Gastroesophageal sphincter (tissue), 4 donors: ENCODE data around the gene ARHGAP8. TPM values are rescaled to one million over a fixed set of nuclear protein-coding genes. Genes with fewer than 3 reads are reported as not detected.

Experiments
- ATAC-seq: fragments of 150-250 bp; one replicate; pipeline ENCODE4 v1.9.1; 2016; ENCODE audit warnings: mild to moderate bottlenecking, moderate library complexity
- H3K27ac ChIP-seq, 4 donors: fragments of 200-600 bp; sonication (generic) in 3 of 4; 1 replicate in 3 of 4; 2 replicates in 1 of 4; pipeline ENCODE4 v1.5.1; 2016 to 2019
- H3K27me3 ChIP-seq: fragments of 200-600 bp; sonication (generic); one replicate; pipeline ENCODE4 v1.5.1; 2019
- H3K36me3 ChIP-seq, 2 donors: fragments of 200-600 bp; sonication (generic); one replicate each; pipeline ENCODE4 v1.5.1; 2019; ENCODE audit warnings: control low read depth in 1 of 2
- H3K4me1 ChIP-seq, 3 donors: fragments of 200-600 bp; sonication (generic); 1 replicate in 2 of 3; 2 replicates in 1 of 3; pipeline ENCODE4 v1.5.1; 2016 to 2019; ENCODE audit warnings: control low read depth in 2 of 3
- H3K4me3 ChIP-seq, 2 donors: fragments of 200-600 bp; sonication (generic); one replicate each; pipeline ENCODE4 v1.5.1; 2019; ENCODE audit warnings: mild to moderate bottlenecking in 1 of 2, moderate library complexity in 1 of 2
- H3K9me3 ChIP-seq, 3 donors: fragments of 200-600 bp; sonication (generic); one replicate each; pipeline ENCODE4 v1.5.1; 2017 to 2019; ENCODE audit warnings: control low read depth in 2 of 3
- EP300 ChIP-seq: sonication (generic); formaldehyde crosslinking; IDR thresholded peaks from one replicate; pipeline ENCODE4 v1.6.1; 2017; ENCODE audit warnings: antibody characterized with exemption, mild to moderate bottlenecking
- POLR2A ChIP-seq, 2 donors: fragments of 450-650 bp; IDR thresholded peaks; one replicate each; pipeline ENCODE4 v1.6.1; 2017; ENCODE audit warnings: antibody characterized with exemption in 2 of 2, mild to moderate bottlenecking in 2 of 2, moderate library complexity in 1 of 2
- POLR2AphosphoS5 ChIP-seq: sonication (generic); formaldehyde crosslinking; IDR thresholded peaks from one replicate; pipeline ENCODE4 v1.6.1; 2017; ENCODE audit warnings: antibody characterized with exemption
- WGBS, 2 donors: methylation state at CpG; one replicate each; pipeline ENCODE4 v1.1.5; 2018; ENCODE audit warnings: low coverage in 1 of 2; 5-methylcytosine and 5-hydroxymethylcytosine counted together
- total RNA-seq, 4 donors: library from RNA; depleted of rRNA; stranded (reverse); fragments of >200 nt; gene quantifications; one replicate each; pipeline ENCODE4 v1.1.0, GENCODE V29; 2016
- TF ChIP-seq, protein P1 (sequence below), 4 experiments: fragments of 200-600 bp in 2 of 4; fragments of 450-650 bp in 2 of 4; sonication (generic) in 1 of 4; IDR thresholded peaks; one replicate each; pipeline ENCODE4 v1.5.1; 2017 to 2019; ENCODE audit warnings: antibody characterized with exemption in 4 of 4, mild to moderate bottlenecking in 2 of 4, moderate library complexity in 2 of 4

The ARHGAP8 gene
- total RNA-seq, 4 donors from 2014 or later = 0.31 to 1.6 TPM; not detected in 2

- H3K4me3 ChIP-seq = no peak overlapping the region
- H3K27ac ChIP-seq = no peak overlapping the region
- TF ChIP-seq, protein P1, sequence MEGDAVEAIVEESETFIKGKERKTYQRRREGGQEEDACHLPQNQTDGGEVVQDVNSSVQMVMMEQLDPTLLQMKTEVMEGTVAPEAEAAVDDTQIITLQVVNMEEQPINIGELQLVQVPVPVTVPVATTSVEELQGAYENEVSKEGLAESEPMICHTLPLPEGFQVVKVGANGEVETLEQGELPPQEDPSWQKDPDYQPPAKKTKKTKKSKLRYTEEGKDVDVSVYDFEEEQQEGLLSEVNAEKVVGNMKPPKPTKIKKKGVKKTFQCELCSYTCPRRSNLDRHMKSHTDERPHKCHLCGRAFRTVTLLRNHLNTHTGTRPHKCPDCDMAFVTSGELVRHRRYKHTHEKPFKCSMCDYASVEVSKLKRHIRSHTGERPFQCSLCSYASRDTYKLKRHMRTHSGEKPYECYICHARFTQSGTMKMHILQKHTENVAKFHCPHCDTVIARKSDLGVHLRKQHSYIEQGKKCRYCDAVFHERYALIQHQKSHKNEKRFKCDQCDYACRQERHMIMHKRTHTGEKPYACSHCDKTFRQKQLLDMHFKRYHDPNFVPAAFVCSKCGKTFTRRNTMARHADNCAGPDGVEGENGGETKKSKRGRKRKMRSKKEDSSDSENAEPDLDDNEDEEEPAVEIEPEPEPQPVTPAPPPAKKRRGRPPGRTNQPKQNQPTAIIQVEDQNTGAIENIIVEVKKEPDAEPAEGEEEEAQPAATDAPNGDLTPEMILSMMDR (IDR thresholded peaks at IDR 0.05) = no peak
- no peak for TF ChIP-seq POLR2AphosphoS5
- TF ChIP-seq POLR2A (IDR thresholded peaks at IDR 0.05) = no peak
- no peak for TF ChIP-seq EP300
- ATAC-seq = no peak
- H3K36me3 ChIP-seq = no peaks in the 10 kb centered on the region
- H3K4me1 ChIP-seq = no peaks in the 10 kb centered on the region
- WGBS, 2 donors = 50 to 63% methylated on average over 5 to 13 of the region's 17 CpGs
- H3K9me3 ChIP-seq = no peaks in the 10 kb centered on the region
- peaks cover 61% of the 10 kb centered on the region for H3K27me3 ChIP-seq
Measured at GRCh38 chr22:44780876-44781449, 28.6 kb downstream of the ARHGAP8 start.

DNA sequence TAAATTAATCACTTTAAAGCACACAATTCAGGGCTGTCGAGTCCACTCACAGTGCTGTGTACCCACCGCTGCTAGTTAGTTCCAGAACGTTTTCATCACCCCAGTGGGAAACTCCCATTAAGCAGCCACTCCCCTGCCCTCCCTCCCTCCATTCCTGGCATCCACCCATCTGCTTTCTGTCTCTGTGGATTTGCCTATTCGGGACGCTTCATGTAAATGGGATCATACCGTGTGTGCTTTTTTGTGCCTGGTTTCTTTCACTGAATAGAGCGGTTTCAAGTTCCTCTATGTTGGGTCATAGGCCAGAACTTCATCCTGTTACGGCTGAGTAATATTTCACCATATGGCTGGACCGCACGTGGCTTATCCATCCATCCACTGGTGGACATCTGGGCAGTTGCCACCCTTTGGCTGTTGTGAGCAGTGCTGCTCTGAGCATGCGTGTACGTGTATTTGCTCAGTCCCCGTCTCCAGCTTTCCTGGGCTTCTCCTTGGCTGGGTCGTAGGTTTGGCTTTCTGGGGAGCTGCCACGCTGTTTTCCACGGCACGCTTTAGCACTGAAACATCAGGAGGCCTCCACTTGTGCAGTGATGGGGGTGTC lies 30.1 kb downstream of the ARHGAP8 start:
- peaks cover 66% of the 10 kb centered on the region for H3K27me3 ChIP-seq
- WGBS, 2 donors = 36 to 49% methylated on average over 7 to 12 of the region's 17 CpGs
- no peaks in the 10 kb centered on the region for H3K36me3 ChIP-seq
- H3K4me1 ChIP-seq = no peaks in the 10 kb centered on the region
- no peak for ATAC-seq
- no peak overlapping the region for H3K27ac ChIP-seq
- H3K4me3 ChIP-seq = no peak overlapping the region
- H3K9me3 ChIP-seq = no peaks in the 10 kb centered on the region
- TF ChIP-seq POLR2AphosphoS5 (peak; percentile 43), POLR2A (IDR thresholded peaks at IDR 0.05) (no peak), EP300 (no peak)
- TF ChIP-seq, protein P1 (IDR thresholded peaks at IDR 0.05) = no peak

GRCh38 chr22:44783091-44783490 lies 30.7 kb downstream of the ARHGAP8 start:
- Histone ChIP-seq H3K27ac (no peak overlapping the region), H3K4me1 (no peaks in the 10 kb centered on the region), H3K36me3 (no peaks in the 10 kb centered on the region), H3K9me3 (no peaks in the 10 kb centered on the region), H3K4me3 (no peak overlapping the region), H3K27me3 (peaks cover 66% of the 10 kb centered on the region)
- TF ChIP-seq EP300 (no peak), POLR2AphosphoS5 (no peak), POLR2A (IDR thresholded peaks at IDR 0.05) (no peak)
- TF ChIP-seq, protein P1 (IDR thresholded peaks at IDR 0.05) = no peak
- no CpG with 5 or more reads among the region's 10 CpGs for WGBS, 2 donors
- ATAC-seq = no peak

GRCh38 chr22:44783581-44783980 lies 31.2 kb downstream of the ARHGAP8 start:
- Histone ChIP-seq H3K4me3 (no peak overlapping the region), H3K36me3 (no peaks in the 10 kb centered on the region), H3K4me1 (no peaks in the 10 kb centered on the region), H3K27me3 (peaks cover 66% of the 10 kb centered on the region), H3K9me3 (no peaks in the 10 kb centered on the region), H3K27ac (no peak overlapping the region)
- ATAC-seq = peak; percentile 34
- TF ChIP-seq, protein P1 (IDR thresholded peaks at IDR 0.05) = no peak
- TF ChIP-seq EP300 = no peak
- no peak for TF ChIP-seq POLR2A (IDR thresholded peaks at IDR 0.05)
- no peak for TF ChIP-seq POLR2AphosphoS5
- WGBS, 2 donors = 0 to 53% methylated on average over 1 to 12 of the region's 14 CpGs

GRCh38 chr22:44786136-44786535 lies 33.8 kb downstream of the ARHGAP8 start:
- Histone ChIP-seq H3K9me3 (peaks cover 0 to 11% (median 0%) of the 10 kb centered on the region in 3 donors), H3K4me1 (no peaks in the 10 kb centered on the region), H3K36me3 (no peaks in the 10 kb centered on the region), H3K4me3 (no peak overlapping the region), H3K27me3 (peaks cover 51% of the 10 kb centered on the region), H3K27ac (no peak overlapping the region)
- 90% methylated on average over 14 to 21 of the region's 23 CpGs for WGBS, 2 donors
- TF ChIP-seq EP300 (no peak), POLR2AphosphoS5 (no peak), POLR2A (IDR thresholded peaks at IDR 0.05) (no peak)
- TF ChIP-seq, protein P1 (IDR thresholded peaks at IDR 0.05) = no peak
- no peak for ATAC-seq
